Activated naive CD8-positive, alpha-beta T cell treated with anti-CD3 and anti-CD28 coated beads, Interleukin-2, amount 10 ng/mL, durations not matched to agents 7 days and 5 days (primary cell): ENCODE results near the gene TRIM10. TPM values are rescaled to one million over a fixed set of nuclear protein-coding genes. Genes with fewer than 3 reads are reported as not detected.

ENCODE experiments used
- total RNA-seq, 2 experiments: library from RNA; stranded (reverse); gene quantifications; one replicate each; pipeline ENCODE4 v1.2.3, GENCODE V29; 2021

Gene TRIM10
- total RNA-seq, 2 experiments from 2014 or later = not detected

Other genes with a start within 250 kb of the TRIM10 start
- gene HLA-A, start 218.7 kb downstream of the TRIM10 start, total RNA-seq = 1,000 to 10,000 TPM; 2,013 to 2,035 TPM
- gene POLR1H, start 99.9 kb downstream of the TRIM10 start, total RNA-seq = 10 to 100 TPM; 55.5 to 55.6 TPM
- 10 to 100 TPM; 52.5 to 53.8 TPM for gene PPP1R11, start 94.0 kb downstream of the TRIM10 start, total RNA-seq
- not detected for gene RNF39, start 85.4 kb downstream of the TRIM10 start, total RNA-seq
- not detected for gene TRIM31, start 48.1 kb downstream of the TRIM10 start, total RNA-seq
- gene TRIM40, start 25.1 kb downstream of the TRIM10 start, total RNA-seq = not detected
- gene TRIM15, start 2.3 kb upstream of the TRIM10 start, total RNA-seq = not detected
- 10 to 100 TPM; 75.5 to 79.3 TPM for gene TRIM26, start 52.2 kb upstream of the TRIM10 start, total RNA-seq
- 10 to 100 TPM; 24.1 to 24.2 TPM for gene TRIM39, start 165.7 kb upstream of the TRIM10 start, total RNA-seq
- 10 to 100 TPM; 43.0 to 49.3 TPM for gene RPP21, start 183.9 kb upstream of the TRIM10 start, total RNA-seq